CD4-positive, alpha-beta T cell treated with Interleukin-2 at 100 ng/mL for 4 hours (primary cell): Measurements from ENCODE around the gene SCARB2.
"Not testable (repeated sequence)": the region's sequence is repeated elsewhere in the genome, so short reads cannot be mapped to it uniquely, and the experiment has no call there.

ENCODE experiments used
- DNase-seq: peaks from one replicate; pipeline ENCODE4 v3.0.0-alpha.2; 2020; ENCODE audit warnings: low spot score

The SCARB2 gene, protein sequence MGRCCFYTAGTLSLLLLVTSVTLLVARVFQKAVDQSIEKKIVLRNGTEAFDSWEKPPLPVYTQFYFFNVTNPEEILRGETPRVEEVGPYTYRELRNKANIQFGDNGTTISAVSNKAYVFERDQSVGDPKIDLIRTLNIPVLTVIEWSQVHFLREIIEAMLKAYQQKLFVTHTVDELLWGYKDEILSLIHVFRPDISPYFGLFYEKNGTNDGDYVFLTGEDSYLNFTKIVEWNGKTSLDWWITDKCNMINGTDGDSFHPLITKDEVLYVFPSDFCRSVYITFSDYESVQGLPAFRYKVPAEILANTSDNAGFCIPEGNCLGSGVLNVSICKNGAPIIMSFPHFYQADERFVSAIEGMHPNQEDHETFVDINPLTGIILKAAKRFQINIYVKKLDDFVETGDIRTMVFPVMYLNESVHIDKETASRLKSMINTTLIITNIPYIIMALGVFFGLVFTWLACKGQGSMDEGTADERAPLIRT

DNA sequence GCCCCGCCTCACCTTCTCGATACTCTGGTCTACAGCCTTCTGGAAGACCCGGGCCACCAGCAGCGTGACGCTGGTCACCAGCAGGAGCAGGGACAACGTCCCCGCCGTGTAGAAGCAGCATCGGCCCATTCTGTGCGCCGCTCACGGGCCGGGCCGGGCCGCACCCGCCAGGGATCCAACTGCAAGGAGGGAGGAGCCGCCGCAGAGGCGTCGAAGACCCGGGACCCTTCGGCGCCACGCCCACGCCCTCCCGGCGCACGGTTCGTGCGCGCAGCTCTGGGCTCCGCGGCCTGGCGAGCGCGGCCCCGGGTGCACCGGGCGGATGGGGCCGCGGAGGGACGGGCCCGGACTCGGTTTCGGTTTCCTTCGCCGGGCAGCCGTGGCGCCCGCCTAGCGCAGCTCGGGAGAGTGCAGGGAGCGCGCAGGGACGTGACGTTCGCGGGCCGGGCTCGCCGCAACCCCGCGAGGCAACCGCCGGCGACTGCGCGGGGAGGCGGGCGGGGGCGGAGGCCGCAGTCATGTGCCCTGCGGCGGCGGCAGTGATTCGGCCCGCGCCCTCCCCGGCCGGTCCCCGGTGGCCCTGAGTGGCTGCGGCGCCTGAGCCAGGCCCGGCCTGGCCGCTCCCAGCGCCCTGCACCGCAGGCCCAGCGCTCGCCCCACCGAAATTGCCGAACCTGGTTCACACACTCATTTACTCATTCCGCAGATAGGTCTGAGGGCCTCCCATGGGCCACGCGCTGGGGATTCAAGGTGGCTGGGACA is at the start of gene SCARB2:
Gene SCARB2 (minus strand): TSS at position 410 of the 762 bp plus-strand sequence. CDS start 281 bp downstream, at position 129.
- DNase-seq, result peak; percentile 69

DNA sequence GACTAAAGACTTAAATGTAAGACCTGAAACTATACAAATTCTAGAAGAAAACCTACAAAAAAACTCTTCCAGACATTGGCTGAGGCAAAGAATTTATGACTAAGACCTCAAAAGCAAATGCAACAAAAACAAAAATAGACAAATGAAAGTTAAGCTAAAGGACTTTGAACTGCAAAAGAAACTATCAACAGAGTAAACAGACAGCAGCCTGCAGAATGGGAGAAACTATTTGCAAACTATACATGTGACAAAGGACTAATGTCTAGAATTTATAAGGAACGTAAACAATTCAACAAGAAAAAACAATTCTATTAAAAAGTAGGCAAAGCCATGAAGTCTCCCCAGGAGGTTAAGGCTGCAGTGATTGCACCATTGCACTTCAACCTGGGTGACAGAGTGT is 46.9 kb upstream of the SCARB2 start:
- no peak for DNase-seq

GRCh38 chr4:76257824-76258223 is 44.2 kb upstream of the SCARB2 start:
- no peak for DNase-seq

DNA sequence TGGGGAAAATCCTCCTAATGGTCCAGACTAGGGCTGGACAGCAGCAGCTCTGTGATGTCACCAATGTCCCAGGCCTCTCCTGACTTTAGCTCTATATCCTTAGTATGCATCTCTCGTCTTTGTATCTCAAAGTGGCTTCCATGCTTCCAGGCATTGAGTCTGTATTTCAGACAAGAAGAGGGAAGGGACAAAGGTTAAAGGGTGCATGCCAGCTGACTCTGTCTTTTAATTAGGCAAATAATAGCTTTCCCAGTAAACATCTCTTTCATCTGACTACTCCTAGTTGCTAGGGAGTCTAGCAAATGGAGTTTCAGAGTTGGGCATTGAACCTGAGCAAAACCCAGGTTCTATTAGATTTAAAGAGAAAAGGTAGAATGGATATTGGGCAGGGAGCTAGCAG is 43.3 kb upstream of the SCARB2 start:
- no peak for DNase-seq

DNA sequence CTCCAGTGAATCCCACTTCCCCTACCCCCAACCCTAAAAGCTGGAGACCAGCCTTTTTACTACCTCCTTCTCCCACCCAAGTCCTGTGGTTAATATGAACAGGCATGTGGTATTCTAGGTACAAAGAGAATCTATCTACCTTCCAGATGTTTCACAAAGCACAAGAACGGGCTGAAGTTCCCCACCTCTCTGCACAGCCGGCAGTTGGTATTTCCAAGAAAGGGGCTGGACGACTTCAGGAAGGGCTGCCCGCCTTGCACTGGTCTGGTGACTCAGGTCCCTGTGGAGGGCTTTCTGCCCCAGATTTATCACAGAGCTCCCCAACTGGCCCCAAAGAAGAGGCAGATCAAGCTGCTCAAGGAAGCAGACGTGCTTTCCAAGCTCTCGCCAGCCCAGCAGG is 42.4 kb upstream of the SCARB2 start:
- no peak for DNase-seq

GRCh38 chr4:76253511-76253910 is 39.9 kb upstream of the SCARB2 start:
- no peak for DNase-seq

DNA sequence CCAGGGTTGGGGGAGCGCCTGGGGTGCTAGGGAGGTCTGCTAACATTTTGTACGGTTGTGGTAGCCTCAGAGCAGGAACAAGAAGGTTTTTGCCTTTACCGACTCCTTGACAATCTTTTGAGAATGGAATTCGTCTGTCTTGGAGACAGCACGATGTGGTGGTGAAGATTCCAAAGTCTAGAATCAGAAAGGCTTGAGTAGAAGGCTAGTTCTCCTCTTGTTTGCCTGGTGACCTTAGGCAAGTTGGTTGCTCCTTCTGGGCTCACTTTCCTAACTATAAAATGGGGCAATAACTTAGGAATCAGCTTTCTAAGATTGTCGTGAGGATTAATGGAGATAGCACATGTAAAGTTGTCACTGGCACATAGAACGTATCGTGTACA is 38.6 kb upstream of the SCARB2 start:
- DNase-seq, result no peak

- DNase-seq, result no peak
Measured at GRCh38 chr4:76251441-76252270, 38.0 kb upstream of the SCARB2 start, which contains the start of gene FAM47E. FAM47E (plus strand) TSS chr4:76251721; CDS start chr4:76251747, 26 bp downstream.

DNA sequence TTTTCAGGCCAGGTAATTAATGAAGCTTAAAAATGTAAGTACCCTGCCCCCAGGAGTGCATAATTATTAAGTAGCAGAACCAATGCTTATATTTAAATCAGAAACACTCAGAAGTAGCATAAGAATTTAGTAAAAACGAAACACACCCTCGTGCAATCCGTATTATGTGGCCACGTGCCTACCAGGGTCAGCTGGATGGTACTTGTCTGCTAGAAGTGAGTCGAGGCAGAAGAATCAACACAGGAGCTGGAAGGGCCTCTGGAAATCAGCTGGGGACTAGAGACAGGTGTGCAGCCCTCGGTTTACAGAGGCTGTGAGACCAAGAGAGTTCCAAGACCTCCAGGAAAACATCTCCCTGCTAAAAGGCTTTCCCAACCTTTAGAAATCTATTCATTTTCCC is 37.3 kb upstream of the SCARB2 start:
- no peak for DNase-seq

DNA sequence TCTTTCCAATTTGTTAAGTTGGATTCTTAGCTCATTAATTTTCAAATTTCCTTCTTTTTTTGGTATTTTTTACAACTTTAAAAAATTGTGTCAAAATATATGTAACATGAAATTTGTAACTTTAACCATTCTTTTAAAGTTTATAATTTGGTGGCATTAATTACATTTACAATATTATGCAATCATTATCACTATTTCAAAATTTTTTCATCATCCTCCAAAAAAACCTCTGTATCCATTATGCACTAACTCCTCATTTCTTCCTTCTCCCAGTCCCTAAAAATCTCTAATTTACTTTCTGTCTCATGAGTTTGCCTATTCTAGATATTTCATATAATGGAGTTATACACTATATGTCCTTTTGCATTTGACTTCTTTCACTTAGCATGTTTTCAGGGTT is 33.2 kb upstream of the SCARB2 start:
- no peak for DNase-seq

DNA sequence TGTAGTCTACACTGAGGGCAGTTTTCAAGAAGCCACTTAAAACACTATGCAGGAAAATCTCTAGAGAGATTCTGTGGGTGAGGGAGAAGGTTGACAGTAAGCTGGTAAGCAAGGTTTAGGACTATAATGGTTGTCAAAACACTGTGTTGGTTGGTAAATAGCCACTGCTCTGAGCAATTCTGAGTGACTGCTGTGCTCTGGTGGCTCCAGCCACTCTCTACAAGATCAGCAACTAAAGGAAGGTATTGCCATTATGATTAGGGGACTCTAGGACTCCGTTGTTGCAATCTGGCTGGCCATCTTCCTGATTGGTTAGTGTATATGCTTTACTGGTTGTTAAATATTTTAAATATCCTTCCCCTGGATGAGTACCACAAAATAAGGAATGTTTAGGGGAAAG is 32.4 kb upstream of the SCARB2 start:
- no peak for DNase-seq

GRCh38 chr4:76243877-76244276 is 30.3 kb upstream of the SCARB2 start:
- DNase-seq, result not testable (repeated sequence)

GRCh38 chr4:76240236-76240635 is 26.6 kb upstream of the SCARB2 start:
- no peak for DNase-seq

DNA sequence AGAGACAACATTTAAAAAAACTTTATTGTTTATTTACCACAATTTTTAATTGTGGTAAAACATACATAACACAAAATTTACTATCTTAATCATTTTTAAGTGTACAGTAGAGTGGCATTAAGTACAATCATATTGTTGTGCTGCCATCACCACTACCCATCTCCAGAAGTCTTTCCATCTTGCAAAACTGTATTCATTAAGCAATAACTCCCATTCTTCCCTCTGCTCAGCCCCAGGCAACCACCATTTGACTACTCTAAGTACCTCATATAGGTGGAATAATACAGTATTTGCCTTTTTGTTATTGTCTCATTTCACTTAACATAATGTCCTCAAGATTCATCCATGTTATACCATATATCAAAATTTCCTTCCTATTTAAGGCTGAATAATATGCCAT is 25.1 kb upstream of the SCARB2 start:
- no peak for DNase-seq

DNA sequence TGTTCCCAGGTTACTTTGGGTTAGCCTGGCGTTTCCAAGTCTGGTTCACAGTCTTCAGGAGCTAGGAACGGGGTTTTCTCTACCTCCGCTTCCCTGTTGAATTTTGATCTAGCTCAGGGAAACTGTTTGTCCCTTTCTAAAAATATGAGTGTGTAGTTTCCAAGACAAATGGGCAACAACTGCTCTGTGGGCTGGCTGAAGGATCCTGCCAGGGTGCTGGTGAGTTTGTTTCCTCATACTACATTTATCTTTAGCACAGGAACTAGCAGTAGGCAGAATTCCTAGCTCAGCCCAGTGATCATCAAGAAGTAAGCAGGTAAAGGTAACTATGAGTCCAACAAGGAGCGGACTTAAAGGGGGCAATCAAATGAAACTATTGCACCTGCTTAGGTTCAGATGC is 24.6 kb upstream of the SCARB2 start:
- no peak for DNase-seq

DNA sequence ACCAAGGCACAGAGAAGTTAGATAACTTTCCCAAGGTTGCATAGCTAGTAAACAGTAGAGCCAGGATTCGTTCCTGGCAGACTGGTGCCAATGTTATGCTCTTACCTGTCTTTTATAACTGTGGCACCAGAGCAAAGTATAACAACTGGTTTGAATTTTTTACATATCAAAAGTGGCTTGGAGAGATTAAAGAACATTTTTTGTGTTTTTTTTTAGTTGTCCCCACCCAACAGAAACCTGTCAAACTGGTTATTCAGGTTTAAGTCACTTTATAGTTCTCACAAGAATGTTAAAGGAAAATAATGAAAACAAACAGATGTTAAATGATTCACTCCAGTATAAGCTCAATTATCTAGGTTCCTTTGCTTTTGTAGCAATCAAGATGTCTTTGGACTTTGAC is 22.3 kb upstream of the SCARB2 start:
- no peak for DNase-seq

GRCh38 chr4:76235407-76235806 is 21.8 kb upstream of the SCARB2 start:
- no peak for DNase-seq

DNA sequence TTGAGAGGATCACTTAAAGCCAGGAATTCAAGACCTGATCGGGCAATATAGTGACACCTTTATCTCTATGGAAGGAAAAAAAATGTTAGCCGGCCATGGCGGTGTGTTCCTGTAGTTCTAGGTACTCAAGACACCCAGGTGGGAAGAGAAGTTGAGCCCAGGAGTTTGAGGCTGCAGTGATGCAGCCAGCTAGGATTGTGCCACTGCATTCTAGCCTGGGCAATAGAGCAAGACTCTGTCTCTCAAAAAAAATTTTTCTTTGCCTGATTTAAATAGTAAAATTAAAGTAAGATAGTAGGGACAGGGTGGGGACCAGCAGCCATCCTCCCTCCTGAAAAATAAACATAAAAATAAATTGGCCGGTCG is 21.0 kb upstream of the SCARB2 start:
- no peak for DNase-seq

DNA sequence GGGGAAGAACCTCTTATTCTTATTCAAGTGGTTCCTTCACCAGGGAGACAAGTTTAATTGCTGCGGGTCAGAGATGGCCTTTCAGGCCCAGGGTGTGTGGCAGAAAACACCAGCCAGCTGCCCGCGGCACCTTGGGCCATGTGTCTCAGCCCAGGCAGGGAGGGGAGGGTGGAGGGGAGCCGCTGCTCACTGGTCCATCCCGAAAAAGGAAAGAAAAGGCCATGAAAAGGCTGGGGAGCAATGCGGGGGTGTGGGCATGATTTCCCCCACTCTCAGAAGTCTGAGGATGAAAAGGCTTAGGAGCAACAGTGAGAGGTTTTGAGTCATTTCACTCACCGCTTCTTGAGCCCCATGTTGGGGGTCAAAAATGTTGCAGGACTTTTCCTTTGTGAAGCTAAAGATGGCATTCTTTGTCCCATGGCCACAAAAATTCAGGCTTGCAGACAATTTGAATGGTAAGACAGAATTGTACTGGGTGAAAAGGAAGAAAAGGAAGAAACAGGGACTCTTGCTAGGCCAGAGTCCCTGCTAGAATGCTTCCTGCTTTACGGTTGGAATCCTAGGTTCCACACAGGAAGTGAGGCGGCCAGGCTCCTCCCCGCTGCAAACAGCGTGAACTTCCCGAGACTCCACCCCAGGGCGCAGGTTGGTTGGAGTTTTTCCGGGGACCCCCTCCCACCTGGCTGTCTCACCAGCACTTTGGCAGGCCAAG is 20.5 kb upstream of the SCARB2 start:
- DNase-seq, result no peak

DNA sequence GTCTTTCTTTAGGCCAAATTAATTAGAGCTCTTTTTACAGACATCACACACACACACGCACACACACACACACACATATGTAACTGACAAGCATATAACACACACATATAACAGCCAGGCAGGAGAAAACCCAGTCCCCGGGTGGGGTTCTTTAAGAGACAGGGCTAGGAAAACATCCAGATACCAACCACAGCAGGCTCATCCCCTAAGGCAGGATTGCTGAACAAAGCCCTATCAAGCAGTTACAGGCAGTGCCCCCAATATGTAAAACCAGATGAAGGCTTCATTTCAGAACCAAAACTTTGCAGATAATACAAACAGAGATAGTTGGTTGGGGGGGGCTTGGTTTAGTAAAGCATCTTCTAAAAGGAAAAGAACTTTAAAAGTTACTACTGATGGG is 19.9 kb upstream of the SCARB2 start:
- no peak for DNase-seq

DNA sequence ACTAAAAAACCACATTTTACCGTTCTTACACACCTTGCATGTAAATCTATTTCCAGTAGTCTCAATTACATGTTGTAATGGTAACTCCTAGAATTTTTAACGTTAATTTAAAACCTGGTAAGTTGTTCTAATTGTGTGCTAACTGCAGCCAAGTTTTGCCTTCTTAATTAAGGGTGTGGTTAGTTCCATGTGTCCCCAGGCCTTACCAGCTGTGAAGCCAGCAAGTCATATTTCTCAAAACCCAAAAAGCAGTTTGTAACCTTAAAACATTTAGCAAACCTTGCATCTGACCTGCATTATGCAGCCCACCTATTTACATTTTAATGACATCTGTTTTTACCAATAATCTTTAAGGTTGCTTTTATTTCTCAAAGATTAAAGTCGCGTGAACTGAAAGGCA is 19.5 kb upstream of the SCARB2 start:
- DNase-seq, result no peak

DNA sequence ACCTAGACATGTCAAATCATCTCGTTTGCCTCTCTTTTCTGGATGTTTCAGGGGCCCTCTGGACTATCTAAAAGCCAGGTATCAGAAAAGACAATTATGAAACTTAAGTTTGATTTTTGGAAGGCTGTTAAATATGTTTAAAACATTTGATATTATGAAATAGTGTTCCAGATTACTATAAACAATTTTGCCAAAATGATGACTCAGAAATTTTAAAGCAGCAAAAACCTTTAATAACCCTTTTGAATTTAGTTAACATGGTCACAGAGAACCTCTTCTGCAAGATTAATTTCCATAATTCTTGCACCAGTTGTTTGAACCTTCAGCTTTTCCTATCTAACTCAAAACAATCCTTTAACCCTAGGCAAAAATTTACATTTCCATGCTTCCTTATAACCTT is 19.1 kb upstream of the SCARB2 start:
- no peak for DNase-seq
